GM18499 (cell line): ENCODE measurements around the gene NDUFAF5.

Source experiments
- ATAC-seq: cut with Tn5 transposase; IDR thresholded peaks from one replicate; pipeline ENCODE4 v1.9.1; 2021; ENCODE audit warnings: moderate number of reproducible peaks; ENCODE audit not compliant: insufficient read depth, unreplicated experiment

Gene NDUFAF5

GRCh38 chr20:13817342-13817741 is 32.5 kb downstream of the NDUFAF5 start:
- ATAC-seq = no peak

GRCh38 chr20:13819885-13820645 is 35.2 kb downstream of the NDUFAF5 start:
- ATAC-seq = peak; percentile 86

GRCh38 chr20:13821876-13822275 is 37.0 kb downstream of the NDUFAF5 start:
- ATAC-seq = no peak

- ATAC-seq = no peak
These were observed 37.6 kb downstream of the NDUFAF5 start for GRCh38 chr20:13822459-13822858.

- no peak for ATAC-seq
These were observed 39.6 kb downstream of the NDUFAF5 start for GRCh38 chr20:13824459-13824858.

- ATAC-seq = no peak
These were observed 40.6 kb downstream of the NDUFAF5 start for GRCh38 chr20:13825465-13825864.

GRCh38 chr20:13831476-13831875 is 46.6 kb downstream of the NDUFAF5 start:
- no peak for ATAC-seq

GRCh38 chr20:13838664-13839063 is 53.8 kb downstream of the NDUFAF5 start:
- no peak for ATAC-seq

GRCh38 chr20:13839421-13840092 is 54.7 kb downstream of the NDUFAF5 start:
- ATAC-seq = no peak

- ATAC-seq = no peak
These were observed 55.3 kb downstream of the NDUFAF5 start for GRCh38 chr20:13840093-13840465.

- no peak for ATAC-seq
These were observed 56.4 kb downstream of the NDUFAF5 start for GRCh38 chr20:13841206-13841605.

- no peak for ATAC-seq
These were observed 59.5 kb downstream of the NDUFAF5 start for GRCh38 chr20:13844296-13844695.

GRCh38 chr20:13851279-13851678 is 66.5 kb downstream of the NDUFAF5 start:
- no peak for ATAC-seq

- ATAC-seq = no peak
These were observed 67.5 kb downstream of the NDUFAF5 start for GRCh38 chr20:13852306-13852705.

- ATAC-seq = no peak
These were observed 70.8 kb downstream of the NDUFAF5 start for GRCh38 chr20:13855613-13856012.

GRCh38 chr20:13856354-13856753 is 71.5 kb downstream of the NDUFAF5 start:
- no peak for ATAC-seq

- no peak for ATAC-seq
These were observed 72.5 kb downstream of the NDUFAF5 start for GRCh38 chr20:13857304-13857703.

- ATAC-seq = no peak
These were observed 73.1 kb downstream of the NDUFAF5 start for GRCh38 chr20:13857961-13858360.

GRCh38 chr20:13858439-13858838 is 73.6 kb downstream of the NDUFAF5 start:
- no peak for ATAC-seq

- no peak for ATAC-seq
These were observed 74.0 kb downstream of the NDUFAF5 start for GRCh38 chr20:13858871-13859270.

GRCh38 chr20:13862245-13862644 is 77.4 kb downstream of the NDUFAF5 start:
- ATAC-seq = no peak

GRCh38 chr20:13863244-13863643 is 78.4 kb downstream of the NDUFAF5 start:
- ATAC-seq = no peak
